DND-41 (cell line): ENCODE data around the gene RBBP7.

Source experiments
- CTCF ChIP-seq: IDR thresholded peaks from 2 replicates; pipeline ENCODE4 v1.5.1; 2012; ENCODE audit warnings: borderline replicate concordance, low read length, moderate library complexity, mild to moderate bottlenecking; ENCODE audit not compliant: poor library complexity, severe bottlenecking; ENCODE audit errors: extremely low read depth
- EZH2 ChIP-seq: IDR thresholded peaks from 3 replicates; pipeline ENCODE4 v1.6.1; 2012; ENCODE audit warnings: borderline replicate concordance, low read depth, mild to moderate bottlenecking, moderate library complexity, low read length, inconsistent platforms; ENCODE audit not compliant: severe bottlenecking

GRCh38 chrX:16839852-16840460, 30.2 kb downstream of the RBBP7 start:
- no peak for TF ChIP-seq CTCF
- TF ChIP-seq EZH2: no peak
